ENCODE measurements around the gene SMIM35. TPM values are rescaled to one million over a fixed set of nuclear protein-coding genes. Genes with fewer than 3 reads are reported as not detected.
"Not testable (repeated sequence)": the region's sequence is repeated elsewhere in the genome, so short reads cannot be mapped to it uniquely, and the experiment has no call there.

Gene SMIM35
- total and polyA plus RNA-seq, 11 donors: 0.21 TPM; not detected in 10

DNA sequence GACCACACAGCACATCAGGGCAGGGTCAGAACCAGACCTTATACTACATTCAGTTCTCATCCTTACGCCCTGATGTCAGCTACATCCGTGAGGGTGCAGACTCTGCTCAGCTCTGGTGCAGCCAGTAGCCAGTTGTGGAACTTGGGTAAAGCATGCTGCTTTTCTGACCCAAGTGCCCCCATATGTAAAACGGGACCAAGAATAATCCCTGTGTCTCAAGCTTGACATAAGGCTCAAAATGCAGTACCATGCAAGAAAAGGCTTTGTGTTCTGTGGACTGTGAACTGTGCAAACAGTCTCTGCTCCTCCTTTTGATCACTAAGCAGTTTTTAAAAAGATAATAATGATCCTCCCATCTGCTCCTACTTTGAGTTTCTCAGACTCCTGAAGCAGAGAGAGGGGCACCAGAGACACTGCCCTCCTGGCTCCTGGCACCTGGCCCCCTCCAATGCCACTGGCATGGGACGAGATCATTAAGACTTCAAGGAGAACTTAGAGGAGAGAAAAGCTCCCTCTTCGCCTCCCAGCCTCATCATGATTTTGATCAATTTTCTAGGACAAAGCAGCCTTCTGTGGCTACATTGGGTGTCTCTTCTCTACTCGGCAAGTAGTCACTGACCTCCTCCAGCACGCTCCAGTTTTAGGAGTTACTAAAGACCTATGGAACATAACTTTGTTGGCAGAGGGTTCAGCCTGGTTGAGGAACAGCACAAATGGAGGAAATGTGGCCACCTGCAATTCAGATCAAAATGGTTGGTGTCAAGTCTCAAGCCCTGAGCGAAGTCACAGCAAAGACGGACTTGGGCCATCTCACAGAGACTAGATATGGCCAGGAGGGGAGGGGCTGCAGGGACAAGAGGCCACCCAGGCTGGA, 76.7 kb downstream of the SMIM35 start:
- ATAC-seq (no peak), DNase-seq (no peak)
- TF ChIP-seq, protein P1, sequence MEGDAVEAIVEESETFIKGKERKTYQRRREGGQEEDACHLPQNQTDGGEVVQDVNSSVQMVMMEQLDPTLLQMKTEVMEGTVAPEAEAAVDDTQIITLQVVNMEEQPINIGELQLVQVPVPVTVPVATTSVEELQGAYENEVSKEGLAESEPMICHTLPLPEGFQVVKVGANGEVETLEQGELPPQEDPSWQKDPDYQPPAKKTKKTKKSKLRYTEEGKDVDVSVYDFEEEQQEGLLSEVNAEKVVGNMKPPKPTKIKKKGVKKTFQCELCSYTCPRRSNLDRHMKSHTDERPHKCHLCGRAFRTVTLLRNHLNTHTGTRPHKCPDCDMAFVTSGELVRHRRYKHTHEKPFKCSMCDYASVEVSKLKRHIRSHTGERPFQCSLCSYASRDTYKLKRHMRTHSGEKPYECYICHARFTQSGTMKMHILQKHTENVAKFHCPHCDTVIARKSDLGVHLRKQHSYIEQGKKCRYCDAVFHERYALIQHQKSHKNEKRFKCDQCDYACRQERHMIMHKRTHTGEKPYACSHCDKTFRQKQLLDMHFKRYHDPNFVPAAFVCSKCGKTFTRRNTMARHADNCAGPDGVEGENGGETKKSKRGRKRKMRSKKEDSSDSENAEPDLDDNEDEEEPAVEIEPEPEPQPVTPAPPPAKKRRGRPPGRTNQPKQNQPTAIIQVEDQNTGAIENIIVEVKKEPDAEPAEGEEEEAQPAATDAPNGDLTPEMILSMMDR (IDR thresholded peaks at IDR 0.05): no peak
- TF ChIP-seq POLR2A (IDR thresholded peaks at IDR 0.05): no peak
- WGBS, 4 donors: 77 to 83% (median 78%) methylated on average over 9 of the region's 9 CpGs
- intact Hi-C loops (cut with DNase I): no loop called here
- Histone ChIP-seq H3K27me3 (no peaks in the 10 kb centered on the region), H3K9me3 (no peaks in the 10 kb centered on the region), H3K4me3 (no peak overlapping the region), H3K4me1 (peaks cover 0 to 89% (median 0%) of the 10 kb centered on the region in 12 donors), H3K27ac (peak overlapping the region in 7 of 12 donors; percentile 21 to 95 (median 62)), H3K36me3 (no peaks in the 10 kb centered on the region)

DNA sequence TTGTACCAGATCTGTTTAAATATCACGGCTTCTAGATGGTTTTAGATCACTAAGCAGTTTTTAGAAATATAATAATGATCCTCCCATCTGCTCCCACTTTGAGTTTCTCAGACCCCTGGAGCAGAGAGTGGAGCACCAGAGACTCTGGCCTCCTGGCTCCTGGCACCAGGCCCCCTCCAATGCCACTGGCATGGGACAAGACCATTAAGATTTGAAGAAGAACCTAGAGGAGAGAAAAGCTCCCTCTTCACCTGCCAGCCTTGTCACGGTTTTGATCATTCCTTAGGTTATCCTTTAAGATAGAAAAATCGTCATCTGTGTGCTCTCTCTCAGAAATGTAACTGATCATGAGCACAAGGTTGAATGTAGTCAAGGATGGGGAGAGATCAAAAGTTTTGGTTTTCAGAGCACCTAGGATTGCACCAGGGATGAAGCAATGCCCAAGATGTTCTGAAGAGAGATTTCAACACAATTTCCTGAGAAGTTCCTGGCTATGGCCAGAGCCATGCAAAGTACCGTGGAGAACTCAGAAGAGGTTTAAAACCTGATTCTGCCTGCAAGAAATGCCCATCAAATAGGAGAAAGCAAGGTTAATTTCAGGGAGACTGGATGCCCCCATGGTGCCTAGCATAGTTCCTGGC, 78.4 kb downstream of the SMIM35 start:
- Histone ChIP-seq H3K27ac (peak overlapping the region in 4 of 12 donors; percentile 39 to 95 (median 45)), H3K4me3 (no peak overlapping the region), H3K9me3 (peaks cover 0 to 6% (median 0%) of the 10 kb centered on the region in 12 donors), H3K4me1 (peaks cover 0 to 99% (median under 1%) of the 10 kb centered on the region in 12 donors), H3K36me3 (no peaks in the 10 kb centered on the region), H3K27me3 (no peaks in the 10 kb centered on the region)
- intact Hi-C loops (cut with DNase I): no loop called here
- WGBS, 4 donors: 73 to 83% (median 81%) methylated on average over 4 of the region's 4 CpGs
- DNase-seq (no peak), ATAC-seq (no peak)
- no peak for TF ChIP-seq POLR2A (IDR thresholded peaks at IDR 0.05)
- TF ChIP-seq, protein P1 (IDR thresholded peaks at IDR 0.05): no peak

DNA sequence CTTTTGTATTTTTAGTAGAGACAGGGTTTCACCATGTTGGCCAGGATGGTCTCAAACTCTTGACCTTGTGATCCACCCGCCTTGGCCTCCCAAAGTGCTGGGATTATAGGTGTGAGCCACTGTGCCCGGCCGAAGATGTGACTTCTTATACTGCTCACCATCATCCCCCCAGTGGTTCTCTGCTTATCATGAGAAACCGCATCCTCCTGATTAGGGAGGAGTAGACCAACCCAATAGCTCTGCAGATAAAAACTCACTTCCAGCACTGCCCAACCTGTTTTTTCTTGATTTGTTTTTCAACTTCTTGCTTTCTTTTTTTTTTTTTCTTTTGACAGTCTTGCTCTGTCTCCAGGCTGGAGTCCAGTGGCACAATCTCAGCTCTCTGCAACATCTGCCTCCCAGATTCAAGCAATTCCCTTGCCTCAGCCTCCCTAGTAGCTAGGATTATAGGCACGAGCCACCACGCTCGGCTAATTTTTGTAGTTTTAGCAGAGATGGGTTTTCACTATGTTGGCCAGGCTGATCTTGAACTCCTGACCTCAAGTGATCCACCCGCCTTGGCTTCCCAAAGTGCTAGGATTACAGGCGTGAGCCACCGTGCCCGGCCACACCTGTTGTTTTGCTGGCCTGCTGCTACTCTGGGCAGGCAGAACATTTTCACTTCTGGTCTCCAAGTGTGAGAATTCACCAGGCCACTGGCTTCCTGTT, 79.0 kb downstream of the SMIM35 start:
- ATAC-seq: peak in 1 of 4 donors; percentile 23
- H3K9me3 ChIP-seq; H3K36me3 ChIP-seq; H3K4me3 ChIP-seq; DNase-seq; H3K27me3 ChIP-seq; intact Hi-C loops (cut with DNase I): not testable (repeated sequence)
- H3K27ac ChIP-seq: peak overlapping the region in 5 of 12 donors; percentile 13 to 95 (median 42)
- WGBS, 4 donors: 71 to 83% (median 80%) methylated on average over 11 of the region's 11 CpGs
- H3K4me1 ChIP-seq: peaks cover 0 to 99% (median 4%) of the 10 kb centered on the region in 12 donors

DNA sequence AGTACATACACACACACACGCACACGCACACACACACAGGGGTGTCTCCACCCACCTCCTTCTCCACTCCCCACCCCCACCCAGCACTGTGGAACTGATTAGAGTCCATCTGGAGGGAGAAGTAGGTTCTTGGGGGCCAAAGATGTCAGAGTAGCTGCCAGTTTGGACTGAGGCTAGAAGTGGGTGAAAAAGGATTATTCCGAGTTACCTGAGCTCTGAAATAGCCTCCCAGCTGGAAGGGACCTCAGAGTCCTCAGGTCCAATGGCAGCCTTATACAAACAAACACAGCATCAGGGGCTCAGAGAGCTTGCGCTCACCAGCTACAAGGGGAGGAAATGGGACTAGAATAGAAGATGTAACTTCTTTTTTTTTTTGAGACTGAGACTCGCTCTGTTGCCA, 79.7 kb downstream of the SMIM35 start:
- DNase-seq (no peak), ATAC-seq (no peak)
- peaks cover 0 to 6% (median 0%) of the 10 kb centered on the region in 12 donors for H3K9me3 ChIP-seq
- whole genome bisulfite sequencing, 4 donors: 76 to 88% (median 78%) methylated on average over 5 of the region's 5 CpGs
- no peak overlapping the region for H3K4me3 ChIP-seq
- H3K27ac ChIP-seq: peak overlapping the region in 3 of 12 donors; percentile 19 to 95 (median 48)
- no peaks in the 10 kb centered on the region for H3K36me3 ChIP-seq
- intact Hi-C loops (cut with DNase I): no loop called here
- H3K27me3 ChIP-seq: no peaks in the 10 kb centered on the region
- peaks cover 0 to 99% (median 5%) of the 10 kb centered on the region in 12 donors for H3K4me1 ChIP-seq
- no peak for TF ChIP-seq POLR2A (IDR thresholded peaks at IDR 0.05)
- TF ChIP-seq, protein P1 (IDR thresholded peaks at IDR 0.05): no peak
